ENCODE results near the gene MLXIPL. TPM values are rescaled to one million over a fixed set of nuclear protein-coding genes. Genes with fewer than 3 reads are reported as not detected.

The MLXIPL gene
- total RNA-seq, 1 experiment from 2014 or later, result 7.2 TPM

- H3K27me3 ChIP-seq (ENCODE audit: control insufficient read depth, insufficient read depth, low read length), result no peaks in the 10 kb centered on the region
- ATAC-seq (peak; percentile 42; the same call in 1 of the 2 replicates), DNase-seq (ENCODE audit: low read depth, low spot score) (no peak)
- ChIA-PET POLR2A (interaction anchor here (0.6 kb wide), 2 partner anchors 38 to 116 kb away, joined by 3 to 7 read pairs; no protein-coding TSS in a partner anchor), CTCF (interaction anchor here (0.5 to 0.6 kb wide), 2 partner anchors 9 to 131 kb away, joined by 3 to 7 read pairs; no protein-coding TSS in a partner anchor)
- H3K36me3 ChIP-seq (ENCODE audit: control insufficient read depth, insufficient read depth, low read length), result no peaks in the 10 kb centered on the region
- no peak overlapping the region for H3K27ac ChIP-seq (ENCODE audit: low read length)
- H3K4me3 ChIP-seq (ENCODE audit: low read depth in 2 of 2, low read length in 2 of 2), result no peak overlapping the region
- in situ Hi-C loops (cut with HindIII; ENCODE audit: low pct_unique_long_range_greater_than_20kb, low sequenced_read_pairs) (no loop called here), intact Hi-C loops (cut with micrococcal nuclease; ENCODE audit: unreplicated experiment) (no loop called here)
- no TSS peak for BruUV-seq (replicated peaks)
- H3K9me3 ChIP-seq (ENCODE audit: control insufficient read depth, insufficient read depth, low read depth, low read length), result no peaks in the 10 kb centered on the region
- no peaks in the 10 kb centered on the region; the same call in 1 of the 2 replicates for H3K4me1 ChIP-seq (ENCODE audit: control insufficient read depth, insufficient read depth, low read length)
- TF ChIP-seq POLR2AphosphoS5 (IDR thresholded peaks at IDR 0.05; ENCODE audit: low read depth, low read length) (no peak), TCF7L2 (IDR thresholded peaks at IDR 0.05; ENCODE audit: low read depth, low read length) (no peak), REST (IDR thresholded peaks at IDR 0.05; ENCODE audit: insufficient read depth in 1 of 2, low read depth in 2 of 2, low read length in 1 of 2) (no peak), SIN3A (IDR thresholded peaks at IDR 0.05; ENCODE audit: borderline replicate concordance, insufficient read depth, low read depth, low read length) (no peak), CTCF (IDR thresholded peaks at IDR 0.05) (no peak)
Observed at GRCh38 chr7:73599151-73599882, 25.0 kb downstream of the MLXIPL start.

GRCh38 chr7:73597978-73598782, 26.1 kb downstream of the MLXIPL start:
- no peak overlapping the region for H3K27ac ChIP-seq (ENCODE audit: low read length)
- no peaks in the 10 kb centered on the region; the same call in 1 of the 2 replicates for H3K4me1 ChIP-seq (ENCODE audit: control insufficient read depth, insufficient read depth, low read length)
- no peak for TF ChIP-seq SIN3A (IDR thresholded peaks at IDR 0.05; ENCODE audit: borderline replicate concordance, insufficient read depth, low read depth, low read length)
- TF ChIP-seq POLR2AphosphoS5 (IDR thresholded peaks at IDR 0.05; ENCODE audit: low read depth, low read length), result no peak
- TF ChIP-seq CTCF (IDR thresholded peaks at IDR 0.05), result no peak
- TF ChIP-seq TCF7L2 (IDR thresholded peaks at IDR 0.05; ENCODE audit: low read depth, low read length), result no peak
- no peak for TF ChIP-seq REST (IDR thresholded peaks at IDR 0.05; ENCODE audit: insufficient read depth in 1 of 2, low read depth in 2 of 2, low read length in 1 of 2)
- no peaks in the 10 kb centered on the region for H3K36me3 ChIP-seq (ENCODE audit: control insufficient read depth, insufficient read depth, low read length)
- intact Hi-C loops (cut with micrococcal nuclease; ENCODE audit: unreplicated experiment) (no loop called here), in situ Hi-C loops (cut with HindIII; ENCODE audit: low pct_unique_long_range_greater_than_20kb, low sequenced_read_pairs) (no loop called here)
- no peaks in the 10 kb centered on the region for H3K27me3 ChIP-seq (ENCODE audit: control insufficient read depth, insufficient read depth, low read length)
- ChIA-PET POLR2A (no interaction called here), CTCF (interaction anchor here (0.5 to 1.6 kb wide), 2 partner anchors 9 to 132 kb away, joined by 3 to 7 read pairs; no protein-coding TSS in a partner anchor)
- H3K9me3 ChIP-seq (ENCODE audit: control insufficient read depth, insufficient read depth, low read depth, low read length), result no peaks in the 10 kb centered on the region
- ATAC-seq, result no peak
- no peak overlapping the region for H3K4me3 ChIP-seq (ENCODE audit: low read depth in 2 of 2, low read length in 2 of 2)
- BruUV-seq (replicated peaks), result no TSS peak
- DNase-seq (ENCODE audit: low read depth, low spot score), result no peak

All from Panc1 (cell line).